MM.1S (cell line): ENCODE measurements around the gene GAB3.

Experiments
- CTCF ChIP-seq: fragments of 300-600 bp; sonication (generic); IDR thresholded peaks from 2 replicates; pipeline ENCODE4 v1.5.1; 2016; ENCODE audit warnings: antibody characterized with exemption, low read length, mixed read lengths
- EZH2 ChIP-seq: fragments of 300-600 bp; sonication (generic); optimal IDR thresholded peaks from 2 replicates; pipeline ENCODE3; 2017; ENCODE audit warnings: low read depth, mild to moderate bottlenecking, antibody characterized with exemption, low read length, mixed read lengths
- EZH2phosphoT487 ChIP-seq: fragments of 300-600 bp; sonication (generic); IDR thresholded peaks from 2 replicates; pipeline ENCODE4 v1.6.1; 2018; ENCODE audit warnings: antibody characterized with exemption, low read length

DNA sequence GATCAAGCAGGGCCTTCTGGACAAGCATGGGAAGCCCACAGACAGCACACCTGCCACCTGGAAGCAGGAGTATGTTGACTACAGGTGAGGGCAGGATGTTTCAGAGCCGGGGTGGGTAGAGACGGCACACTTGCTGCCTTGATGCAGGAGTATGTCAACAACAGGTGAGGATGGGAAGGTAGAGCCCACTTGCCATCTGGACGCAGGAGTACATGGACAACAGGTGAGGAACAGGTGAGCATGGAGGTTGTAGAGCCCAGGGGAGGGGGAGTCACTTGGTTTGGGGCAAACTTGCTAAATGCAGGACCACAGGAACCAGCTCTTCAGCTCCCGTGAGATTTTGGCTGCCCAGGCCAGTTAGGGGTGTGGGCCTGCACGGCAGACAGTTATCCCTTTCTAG lies 23.7 kb upstream of the GAB3 start:
- no peak for TF ChIP-seq EZH2phosphoT487
- TF ChIP-seq CTCF: no peak
- no peak for TF ChIP-seq EZH2
